K562 (cell line): ENCODE results near the gene PCSK5. TPM values are rescaled to one million over a fixed set of nuclear protein-coding genes. Genes with fewer than 3 reads are reported as not detected.
A peak's percentile ranks its signal among the peaks of the same experiment; 100 is the strongest.

Source experiments
- ATAC-seq: fragments of 200-7000 bp; cut with Tn5 transposase; 3 replicates; pipeline ENCODE4 v1.9.1; 2020; ENCODE audit warnings: moderate library complexity
- BruUV-seq: library from RNA; stranded (reverse); fragments of 400-500 nt; replicated peaks from 2 replicates; lab custom pipeline; 2021; lab: Mats Ljungman, UMichigan
- CTCF ChIA-PET: fragments of 300-600 bp; formaldehyde crosslinking; extraction: SDS; loops from one replicate; lab custom pipeline; 2021; ENCODE audit warnings: low intra/inter-chr PET ratio; lab: Yijun Ruan, JAX
- POLR2A ChIA-PET: fragments of 300-600, 350-650 bp; sonication (Branson Sonifier 250); formaldehyde crosslinking; extraction: SDS; loops from one replicate; lab custom pipeline; 2021; ENCODE audit warnings: antibody characterized with exemption, inconsistent platforms; lab: Yijun Ruan, JAX
- DNase-seq, 4 experiments: peaks; one replicate each; pipeline versions ENCODE4 v3.0.0 to v3.0.0-alpha.2; 2011 to 2018; ENCODE audit warnings: low spot score in 3 of 4, mixed read lengths in 3 of 4; ENCODE audit errors: extremely low read depth in 1 of 4
- FAIRE-seq: peaks from 2 replicates; lab custom pipeline; 2011; peaks lifted over from hg19 to GRCh38; lab: Jason Lieb, UNC
- H2AFZ ChIP-seq: 2 replicates; pipeline ENCODE4 v1.6.0; 2011; ENCODE audit warnings: low read depth, low read length, control low read depth, inconsistent platforms
- H3K27ac ChIP-seq: fragments of 200-600 bp; 3 replicates; pipeline ENCODE4 v1.8.0; 2011; ENCODE audit warnings: low read depth, mild to moderate bottlenecking, control low read depth, inconsistent platforms, low read length, moderate library complexity, mixed read lengths; ENCODE audit errors: extremely low read depth
- H3K27me3 ChIP-seq, 2 experiments: fragments of 300-600 bp in 1 of 2; 2 replicates in 1 of 2; 3 replicates in 1 of 2; pipeline versions ENCODE4 v1.6.0 to v1.8.0; 2011; ENCODE audit warnings: inconsistent platforms in 2 of 2, low read length in 2 of 2, mild to moderate bottlenecking in 1 of 2, mixed read lengths in 1 of 2, moderate library complexity in 1 of 2; ENCODE audit not compliant: control insufficient read depth in 2 of 2, insufficient read depth in 2 of 2
- H3K36me3 ChIP-seq: fragments of 300-600 bp; 3 replicates; pipeline ENCODE4 v1.8.0; 2011; ENCODE audit warnings: mild to moderate bottlenecking, low read length, inconsistent platforms; ENCODE audit not compliant: control insufficient read depth, insufficient read depth
- H3K4me1 ChIP-seq, 2 experiments: fragments of 200-600 bp in 1 of 2; replicated peaks in 1 of 2; 2 replicates in 1 of 2; 3 replicates in 1 of 2; pipeline versions ENCODE4 v1.5.1 to v1.8.0; 2011; ENCODE audit warnings: inconsistent platforms in 2 of 2, low read length in 2 of 2, mild to moderate bottlenecking in 1 of 2, mixed read lengths in 1 of 2, moderate library complexity in 1 of 2; ENCODE audit not compliant: control insufficient read depth in 2 of 2, insufficient read depth in 2 of 2
- H3K4me2 ChIP-seq: 2 replicates; pipeline ENCODE4 v1.6.1; 2011; ENCODE audit warnings: low read length, control low read depth, inconsistent platforms, mixed read lengths; ENCODE audit not compliant: insufficient read depth
- H3K4me3 ChIP-seq: fragments of 200-600 bp; sonication (generic), shearing (Covaris generic); 2 replicates; pipeline ENCODE4 v1.5.1; 2016; ENCODE audit warnings: control low read depth, inconsistent platforms
- H3K79me2 ChIP-seq: fragments of 200-600 bp; 3 replicates; pipeline ENCODE4 v1.8.0; 2011; ENCODE audit warnings: low read length, inconsistent platforms; ENCODE audit not compliant: control insufficient read depth, insufficient read depth
- H3K9ac ChIP-seq, 2 experiments: 2 replicates each; pipeline versions ENCODE4 v1.6.0 to v1.6.1; 2011; ENCODE audit warnings: low read depth in 2 of 2, low read length in 2 of 2, control low read depth in 1 of 2, inconsistent platforms in 1 of 2, mild to moderate bottlenecking in 1 of 2, mixed read lengths in 1 of 2; ENCODE audit not compliant: insufficient read depth in 1 of 2
- H3K9me1 ChIP-seq: one replicate; pipeline ENCODE4 v1.6.0; 2011; ENCODE audit warnings: inconsistent platforms, mild to moderate bottlenecking, low read length, moderate library complexity; ENCODE audit not compliant: control insufficient read depth, insufficient read depth
- H3K9me3 ChIP-seq: replicated peaks from 2 replicates; pipeline ENCODE4 v1.5.1; 2011; ENCODE audit warnings: low read depth, low read length, inconsistent platforms; ENCODE audit not compliant: control insufficient read depth, insufficient read depth
- H4K20me1 ChIP-seq: replicated peaks from 2 replicates; pipeline ENCODE4 v1.6.1; 2011; ENCODE audit warnings: low read length, inconsistent platforms, mixed read lengths; ENCODE audit not compliant: control insufficient read depth, insufficient read depth
- CBFA2T3 ChIP-seq: fragments of 450-650 bp; IDR thresholded peaks from 2 replicates; pipeline ENCODE4 v1.6.1; 2017
- CCNT2 ChIP-seq: IDR thresholded peaks from 2 replicates; pipeline ENCODE4 v1.6.1; 2011; ENCODE audit warnings: borderline replicate concordance, low read depth, mild to moderate bottlenecking, moderate library complexity, mixed read lengths, low read length; ENCODE audit not compliant: insufficient read length; ENCODE audit errors: extremely low read depth
- CHD2 ChIP-seq: IDR thresholded peaks from 2 replicates; pipeline ENCODE4 v1.6.1; 2011; ENCODE audit warnings: low read depth, low read length
- MTA1 ChIP-seq: fragments of 450-650 bp; IDR thresholded peaks from 2 replicates; pipeline ENCODE4 v1.6.1; 2017; ENCODE audit warnings: borderline replicate concordance
- RFX1 ChIP-seq: fragments of 450-650 bp; IDR thresholded peaks from 2 replicates; pipeline ENCODE4 v1.6.1; 2016; ENCODE audit warnings: mild to moderate bottlenecking, moderate library complexity
- SOX6 ChIP-seq: fragments of 450-650 bp; IDR thresholded peaks from 2 replicates; pipeline ENCODE4 v1.6.1; 2014; ENCODE audit warnings: mild to moderate bottlenecking
- SRF ChIP-seq, 2 experiments: fragments of 250-450, 450-650 bp in 1 of 2; sonication (Bioruptor Pico) in 1 of 2; sonication (generic) in 1 of 2; formaldehyde crosslinking; IDR thresholded peaks; 2 replicates each; pipeline versions ENCODE4 v1.5.0 to v1.5.1; 2020 to 2022; ENCODE audit warnings: mild to moderate bottlenecking in 1 of 2, missing genetic modification reagents in 1 of 2
- TARDBP ChIP-seq: fragments of 450-650 bp; IDR thresholded peaks from 2 replicates; pipeline ENCODE4 v1.6.1; 2016
- WGBS: fragments of 100-300 bp; shearing (Covaris generic); methylation state at CpG from one replicate; pipeline ENCODE4 v1.1.6; 2016; ENCODE audit warnings: low coverage, mixed read lengths; ENCODE audit not compliant: insufficient coverage; ENCODE audit errors: missing lambda C conversion rate; 5-methylcytosine and 5-hydroxymethylcytosine counted together
- in situ Hi-C: fragments of 300-500 bp; cut with MboI; formaldehyde crosslinking; loops from 4 replicates; pipeline ENCODE4 v1.15.0; 2018; ENCODE audit warnings: inconsistent platforms, mixed read lengths
- intact Hi-C: fragments of 100-400 bp; cut with micrococcal nuclease; formaldehyde crosslinking; loops from 2 replicates; pipeline ENCODE4 v1.14.2; 2022
- polyA plus RNA-seq, 8 experiments: library from polyadenylated mRNA; depleted of rRNA in 4 of 8; stranded (reverse) in 5 of 8; unstranded in 3 of 8; fragments of >200 nt; fragmentation: Nextera tagmentation in 2 of 8; fragmentation: Illumina TruSeq in 1 of 8; extraction: Ambion mirVana in 2 of 8; extraction: Trizol in 1 of 8; gene quantifications; 2 replicates each; pipeline versions ENCODE4 v1.2.1 to v1.2.3, GENCODE V29; 2011 to 2014; ENCODE audit warnings: inconsistent platforms in 1 of 8, missing spikeins in 1 of 8
- total RNA-seq, 7 experiments: library from RNA; depleted of rRNA in 6 of 7; stranded (reverse); fragments of >200 nt in 6 of 7; fragmentation: Illumina TruSeq in 2 of 7; extraction: Trizol in 2 of 7; gene quantifications; 2 replicates each; pipeline versions ENCODE4 v1.2.1 to v1.2.3, GENCODE V29; 2011 to 2021; ENCODE audit warnings: low replicate concordance in 1 of 7
- TF ChIP-seq, protein P1 (sequence below): sonication (generic); formaldehyde crosslinking; IDR thresholded peaks from 2 replicates; pipeline ENCODE4 v1.8.0; 2023; ENCODE audit warnings: mild to moderate bottlenecking, missing genetic modification reagents
- TF ChIP-seq, protein P2 (sequence below), 2 experiments: IDR thresholded peaks in 1 of 2; conservative IDR thresholded peaks in 1 of 2; 2 replicates each; pipeline ENCODE4 v1.6.1; 2016; ENCODE audit warnings: low read depth in 2 of 2, mild to moderate bottlenecking in 1 of 2, missing compliant biosample characterization in 1 of 2, missing genetic modification characterization in 1 of 2, moderate library complexity in 1 of 2

The PCSK5 gene
- total and polyA plus RNA-seq, 9 of the 15 experiments (the other 6 are each of a cell fraction or from before 2014, with no cell fraction given) = not detected

DNA sequence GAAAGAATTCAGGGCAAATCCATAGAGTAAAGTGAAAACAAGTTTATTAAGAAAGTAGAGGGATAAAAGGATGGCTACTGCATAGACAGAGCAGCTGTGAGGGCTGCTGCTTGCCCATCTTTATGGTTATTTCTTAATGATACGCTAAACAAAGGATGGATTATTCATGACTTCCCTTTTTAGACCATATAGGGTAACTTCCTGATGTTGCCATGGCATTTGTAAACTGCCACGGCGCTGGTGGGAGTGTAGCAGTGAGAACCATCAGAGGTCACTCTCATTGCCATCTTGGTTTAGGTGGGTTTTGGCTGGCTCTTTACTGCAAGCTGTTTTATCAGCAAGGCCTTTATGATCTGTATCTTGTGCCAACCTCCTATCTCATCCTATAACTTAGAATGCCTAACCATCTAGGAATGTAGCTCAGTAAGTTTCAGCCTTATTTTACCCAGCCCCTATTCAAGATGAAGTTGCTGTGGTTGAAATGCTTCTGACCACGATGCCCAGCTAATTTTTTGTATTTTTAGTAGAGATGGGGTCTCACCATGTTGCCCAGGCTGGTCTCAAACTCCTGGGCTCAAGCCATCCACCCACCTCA lies 461.6 kb downstream of the PCSK5 start:
- in situ Hi-C loops (no loop called here), intact Hi-C loops (no loop called here)
- Histone ChIP-seq H3K27me3 (no peaks in the 10 kb centered on the region), H3K4me3 (no peak overlapping the region), H3K79me2 (no peaks in the 10 kb centered on the region), H3K9ac (no peak overlapping the region), H3K4me1 (peaks cover 0 to 9% of the 10 kb centered on the region in 2 experiments; a peak in 3 of 5 replicates), H4K20me1 (no peaks in the 10 kb centered on the region), H3K9me3 (no peaks in the 10 kb centered on the region), H3K36me3 (no peaks in the 10 kb centered on the region), H3K4me2 (no peak overlapping the region), H3K9me1 (no peaks in the 10 kb centered on the region), H3K27ac (no peak overlapping the region), H2AFZ (no peak overlapping the region)
- ChIA-PET POLR2A (no interaction called here), CTCF (no interaction called here)
- no TSS peak for BruUV-seq
- ATAC-seq (no peak), FAIRE-seq (no peak), DNase-seq (no peak)
- whole genome bisulfite sequencing = 8% methylated on average over 4 of the region's 4 CpGs
- TF ChIP-seq SRF (CRISPR knock-in tag; IDR thresholded peaks at IDR 0.05) (peak in 1 of 2 experiments; percentile 79; a peak in 1 of 4 replicates), RFX1 (peak; percentile 54)
- TF ChIP-seq, protein P1, sequence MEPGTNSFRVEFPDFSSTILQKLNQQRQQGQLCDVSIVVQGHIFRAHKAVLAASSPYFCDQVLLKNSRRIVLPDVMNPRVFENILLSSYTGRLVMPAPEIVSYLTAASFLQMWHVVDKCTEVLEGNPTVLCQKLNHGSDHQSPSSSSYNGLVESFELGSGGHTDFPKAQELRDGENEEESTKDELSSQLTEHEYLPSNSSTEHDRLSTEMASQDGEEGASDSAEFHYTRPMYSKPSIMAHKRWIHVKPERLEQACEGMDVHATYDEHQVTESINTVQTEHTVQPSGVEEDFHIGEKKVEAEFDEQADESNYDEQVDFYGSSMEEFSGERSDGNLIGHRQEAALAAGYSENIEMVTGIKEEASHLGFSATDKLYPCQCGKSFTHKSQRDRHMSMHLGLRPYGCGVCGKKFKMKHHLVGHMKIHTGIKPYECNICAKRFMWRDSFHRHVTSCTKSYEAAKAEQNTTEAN (CRISPR knock-in tag) = no peak

DNA sequence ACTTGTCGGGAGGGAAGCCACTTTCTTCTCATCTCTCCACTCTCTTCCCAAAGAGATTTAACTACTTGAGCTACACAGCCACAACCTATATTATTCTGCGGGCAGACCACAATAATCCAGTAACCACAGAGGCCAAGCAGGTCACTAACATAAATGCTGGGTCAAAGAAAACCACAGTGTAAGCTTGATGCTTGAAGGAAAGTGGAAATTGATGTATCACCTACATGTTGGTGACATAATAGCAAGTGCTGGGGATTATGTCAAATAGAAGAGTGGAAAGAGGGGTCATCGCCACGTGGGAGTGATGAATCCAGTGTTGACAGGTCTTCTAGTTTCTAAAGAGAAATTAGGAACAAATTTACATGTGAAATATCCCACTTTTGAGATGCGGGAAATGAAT lies 462.8 kb downstream of the PCSK5 start:
- no peaks in the 10 kb centered on the region for H3K79me2 ChIP-seq
- H3K4me3 ChIP-seq = no peak overlapping the region
- H3K4me2 ChIP-seq = no peak overlapping the region
- H3K36me3 ChIP-seq = no peaks in the 10 kb centered on the region
- H4K20me1 ChIP-seq = no peaks in the 10 kb centered on the region
- H3K27ac ChIP-seq = no peak overlapping the region
- H3K4me1 ChIP-seq = peaks cover 0 to 12% of the 10 kb centered on the region in 2 experiments; a peak in 3 of 5 replicates
- BruUV-seq = no TSS peak
- peak in 1 of 4 experiments; percentile 12 for DNase-seq
- FAIRE-seq = no peak
- ATAC-seq = peak; percentile 71
- POLR2A ChIA-PET = interaction anchor here (1.0 kb wide), 1 partner anchor 10 kb away, joined by 3 read pairs; no protein-coding TSS in a partner anchor
- no peaks in the 10 kb centered on the region for H3K9me1 ChIP-seq
- CTCF ChIA-PET = no interaction called here
- in situ Hi-C loops (no loop called here), intact Hi-C loops (no loop called here)
- H2AFZ ChIP-seq = no peak overlapping the region
- 18% methylated on average over 5 of the region's 5 CpGs for WGBS
- H3K27me3 ChIP-seq = no peaks in the 10 kb centered on the region
- H3K9me3 ChIP-seq = no peaks in the 10 kb centered on the region
- no peak overlapping the region for H3K9ac ChIP-seq
- TF ChIP-seq CCNT2 (no peak), CBFA2T3 (peak; percentile 50), MTA1 (no peak), CHD2 (no peak), TARDBP (no peak), SOX6 (peak; percentile 72)
- TF ChIP-seq, protein P2, sequence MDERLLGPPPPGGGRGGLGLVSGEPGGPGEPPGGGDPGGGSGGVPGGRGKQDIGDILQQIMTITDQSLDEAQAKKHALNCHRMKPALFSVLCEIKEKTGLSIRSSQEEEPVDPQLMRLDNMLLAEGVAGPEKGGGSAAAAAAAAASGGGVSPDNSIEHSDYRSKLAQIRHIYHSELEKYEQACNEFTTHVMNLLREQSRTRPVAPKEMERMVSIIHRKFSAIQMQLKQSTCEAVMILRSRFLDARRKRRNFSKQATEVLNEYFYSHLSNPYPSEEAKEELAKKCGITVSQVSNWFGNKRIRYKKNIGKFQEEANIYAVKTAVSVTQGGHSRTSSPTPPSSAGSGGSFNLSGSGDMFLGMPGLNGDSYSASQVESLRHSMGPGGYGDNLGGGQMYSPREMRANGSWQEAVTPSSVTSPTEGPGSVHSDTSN (CRISPR knock-in tag; IDR thresholded peaks at IDR 0.05; ENCODE audit: low read depth) = no peak
- TF ChIP-seq, protein P2 (tag; conservative IDR thresholded peaks at IDR 0.05; ENCODE audit: low read depth) = peak; percentile 62; the same call in 1 of the 2 replicates
